Liver (tissue), 9 donors: ENCODE results near the gene CGNL1. TPM values are rescaled to one million over a fixed set of nuclear protein-coding genes. Genes with fewer than 3 reads are reported as not detected.

ENCODE experiments used
- DNase-seq: peaks from one replicate; pipeline ENCODE4 v3.0.0-alpha.2; 2017; ENCODE audit warnings: low spot score
- H3K27ac ChIP-seq, 2 donors: one replicate each; pipeline ENCODE4 v1.7.0; 2013; ENCODE audit warnings: inconsistent platforms in 2 of 2, low read length in 2 of 2, control low read depth in 1 of 2, low read depth in 1 of 2, mild to moderate bottlenecking in 1 of 2
- H3K27me3 ChIP-seq, 4 donors: one replicate each; pipeline versions ENCODE4 v1.6.1 to v1.7.0; 2013; ENCODE audit warnings: low read length in 3 of 4, inconsistent platforms in 1 of 4, mild to moderate bottlenecking in 1 of 4, moderate library complexity in 1 of 4; ENCODE audit not compliant: control insufficient read depth in 4 of 4, insufficient read depth in 4 of 4
- H3K36me3 ChIP-seq, 4 donors: one replicate each; pipeline versions ENCODE4 v1.6.1 to v1.7.0; 2013; ENCODE audit warnings: low read length in 3 of 4, mild to moderate bottlenecking in 3 of 4, low read depth in 1 of 4, moderate library complexity in 1 of 4; ENCODE audit not compliant: control insufficient read depth in 4 of 4, insufficient read depth in 3 of 4
- H3K4me1 ChIP-seq, 4 donors: one replicate each; pipeline versions ENCODE4 v1.6.1 to v1.7.0; 2013; ENCODE audit warnings: low read length in 3 of 4, mild to moderate bottlenecking in 3 of 4, moderate library complexity in 1 of 4; ENCODE audit not compliant: control insufficient read depth in 4 of 4, insufficient read depth in 4 of 4
- H3K4me3 ChIP-seq, 3 donors: one replicate each; pipeline versions ENCODE4 v1.6.1 to v1.7.0; 2013; ENCODE audit warnings: low read length in 3 of 3, control low read depth in 1 of 3, low read depth in 1 of 3, mild to moderate bottlenecking in 1 of 3
- H3K9ac ChIP-seq, 2 donors: one replicate each; pipeline ENCODE4 v1.7.0; 2013; ENCODE audit warnings: low read length in 2 of 2, mild to moderate bottlenecking in 2 of 2, moderate library complexity in 2 of 2, control low read depth in 1 of 2, low read depth in 1 of 2
- H3K9me3 ChIP-seq, 4 donors: one replicate each; pipeline versions ENCODE4 v1.6.1 to v1.7.0; 2013; ENCODE audit warnings: low read length in 3 of 4; ENCODE audit not compliant: control insufficient read depth in 4 of 4
- ATF3 ChIP-seq: IDR thresholded peaks from 2 replicates; pipeline ENCODE4 v1.6.1; 2016; ENCODE audit warnings: antibody characterized with exemption
- CTCF ChIP-seq: fragments of 150-350 bp; IDR thresholded peaks from 2 replicates; pipeline ENCODE4 v1.5.1; 2017; ENCODE audit warnings: improper control_type of control experiment, low read depth, low read length; ENCODE audit not compliant: missing input control
- EGR1 ChIP-seq, 2 donors: IDR thresholded peaks; 2 replicates each; pipeline ENCODE4 v1.6.1; 2016 to 2018; ENCODE audit warnings: antibody characterized with exemption in 2 of 2, low read depth in 2 of 2
- GABPA ChIP-seq, 2 donors: IDR thresholded peaks in 1 of 2; conservative IDR thresholded peaks in 1 of 2; 2 replicates each; pipeline ENCODE4 v1.6.1; 2016; ENCODE audit warnings: antibody characterized with exemption in 2 of 2, mild to moderate bottlenecking in 1 of 2, moderate library complexity in 1 of 2
- HNF4G ChIP-seq: IDR thresholded peaks from 2 replicates; pipeline ENCODE4 v1.6.1; 2016; ENCODE audit warnings: antibody characterized with exemption
- NR2F2 ChIP-seq: IDR thresholded peaks from 2 replicates; pipeline ENCODE4 v1.6.1; 2016; ENCODE audit warnings: antibody characterized with exemption
- RAD21 ChIP-seq, 2 donors: IDR thresholded peaks; 2 replicates each; pipeline ENCODE4 v1.6.1; 2016; ENCODE audit warnings: antibody characterized with exemption in 2 of 2, mild to moderate bottlenecking in 2 of 2
- RXRA ChIP-seq, 2 donors: IDR thresholded peaks; 2 replicates each; pipeline ENCODE4 v1.6.1; 2017 to 2018; ENCODE audit warnings: antibody characterized with exemption in 2 of 2, mild to moderate bottlenecking in 1 of 2
- SP1 ChIP-seq: IDR thresholded peaks from 2 replicates; pipeline ENCODE4 v1.6.1; 2018; ENCODE audit warnings: antibody characterized with exemption, mild to moderate bottlenecking
- TAF1 ChIP-seq: conservative IDR thresholded peaks from 2 replicates; pipeline ENCODE4 v1.6.1; 2016; ENCODE audit warnings: antibody characterized with exemption, mild to moderate bottlenecking
- YY1 ChIP-seq: IDR thresholded peaks from 2 replicates; pipeline ENCODE4 v1.6.1; 2016; ENCODE audit warnings: antibody characterized with exemption, mild to moderate bottlenecking
- ZBTB33 ChIP-seq: IDR thresholded peaks from 2 replicates; pipeline ENCODE4 v1.6.1; 2016; ENCODE audit warnings: antibody characterized with exemption
- WGBS: extraction: QIAGEN DNeasy Blood & Tissue Kit; methylation state at CpG from one replicate; pipeline ENCODE4 v1.1.7; 2013; 5-methylcytosine and 5-hydroxymethylcytosine counted together
- polyA plus RNA-seq, 2 donors: library from polyadenylated mRNA; stranded (reverse) in 1 of 2; unstranded in 1 of 2; fragments of 200-250 nt in 1 of 2; fragments of >200 nt in 1 of 2; fragmentation: Nextera tagmentation in 1 of 2; extraction: Ambion mirVana in 1 of 2; gene quantifications; one replicate each; pipeline versions ENCODE4 v1.2.1 to v1.2.3, GENCODE V29; 2013 to 2015
- total RNA-seq, 2 donors: library from RNA; depleted of rRNA; stranded (reverse); fragments of >200 nt; gene quantifications; one replicate each; pipeline ENCODE4 v1.2.3, GENCODE V29; 2014
- TF ChIP-seq, protein P1 (sequence below): IDR thresholded peaks from 2 replicates; pipeline ENCODE4 v1.6.1; 2016; ENCODE audit warnings: antibody characterized with exemption, mild to moderate bottlenecking
- donor health status: healthy.
- donor health status: healthy.
- donor health status: healthy.
- donor health status: healthy.
- donor health status: healthy.

The CGNL1 gene
- total and polyA plus RNA-seq, 4 donors: 12.0 to 31.9 (median 16.1) TPM

GRCh38 chr15:57586661-57587424 lies 210.5 kb downstream of the CGNL1 start:
- 55% methylated on average over 6 of the region's 6 CpGs for WGBS
- TF ChIP-seq SP1: no peak
- no peak for TF ChIP-seq CTCF
- TF ChIP-seq, protein P1, sequence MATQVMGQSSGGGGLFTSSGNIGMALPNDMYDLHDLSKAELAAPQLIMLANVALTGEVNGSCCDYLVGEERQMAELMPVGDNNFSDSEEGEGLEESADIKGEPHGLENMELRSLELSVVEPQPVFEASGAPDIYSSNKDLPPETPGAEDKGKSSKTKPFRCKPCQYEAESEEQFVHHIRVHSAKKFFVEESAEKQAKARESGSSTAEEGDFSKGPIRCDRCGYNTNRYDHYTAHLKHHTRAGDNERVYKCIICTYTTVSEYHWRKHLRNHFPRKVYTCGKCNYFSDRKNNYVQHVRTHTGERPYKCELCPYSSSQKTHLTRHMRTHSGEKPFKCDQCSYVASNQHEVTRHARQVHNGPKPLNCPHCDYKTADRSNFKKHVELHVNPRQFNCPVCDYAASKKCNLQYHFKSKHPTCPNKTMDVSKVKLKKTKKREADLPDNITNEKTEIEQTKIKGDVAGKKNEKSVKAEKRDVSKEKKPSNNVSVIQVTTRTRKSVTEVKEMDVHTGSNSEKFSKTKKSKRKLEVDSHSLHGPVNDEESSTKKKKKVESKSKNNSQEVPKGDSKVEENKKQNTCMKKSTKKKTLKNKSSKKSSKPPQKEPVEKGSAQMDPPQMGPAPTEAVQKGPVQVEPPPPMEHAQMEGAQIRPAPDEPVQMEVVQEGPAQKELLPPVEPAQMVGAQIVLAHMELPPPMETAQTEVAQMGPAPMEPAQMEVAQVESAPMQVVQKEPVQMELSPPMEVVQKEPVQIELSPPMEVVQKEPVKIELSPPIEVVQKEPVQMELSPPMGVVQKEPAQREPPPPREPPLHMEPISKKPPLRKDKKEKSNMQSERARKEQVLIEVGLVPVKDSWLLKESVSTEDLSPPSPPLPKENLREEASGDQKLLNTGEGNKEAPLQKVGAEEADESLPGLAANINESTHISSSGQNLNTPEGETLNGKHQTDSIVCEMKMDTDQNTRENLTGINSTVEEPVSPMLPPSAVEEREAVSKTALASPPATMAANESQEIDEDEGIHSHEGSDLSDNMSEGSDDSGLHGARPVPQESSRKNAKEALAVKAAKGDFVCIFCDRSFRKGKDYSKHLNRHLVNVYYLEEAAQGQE: no peak
- no peak for TF ChIP-seq HNF4G
- TF ChIP-seq YY1: no peak
- no peak for TF ChIP-seq TAF1
- no peak for TF ChIP-seq ATF3
- TF ChIP-seq GABPA (IDR thresholded peaks at IDR 0.05 in 1 of 2, conservative IDR thresholded peaks at IDR 0.05 in 1 of 2): no peak
- no peak for TF ChIP-seq RAD21 (IDR thresholded peaks at IDR 0.05)
- TF ChIP-seq NR2F2: no peak
- no peak for TF ChIP-seq EGR1 (IDR thresholded peaks at IDR 0.05; ENCODE audit: low read depth in 2 of 2)
- TF ChIP-seq RXRA (IDR thresholded peaks at IDR 0.05): no peak
- Histone ChIP-seq H3K36me3 (no peaks in the 10 kb centered on the region), H3K27me3 (peaks cover 0 to 2% (median 0%) of the 10 kb centered on the region in 4 donors), H3K4me1 (peaks cover 0 to 5% (median 3%) of the 10 kb centered on the region in 4 donors), H3K9me3 (peaks cover 5 to 10% (median 8%) of the 10 kb centered on the region in 4 donors), H3K9ac (no peak overlapping the region), H3K4me3 (no peak overlapping the region), H3K27ac (no peak overlapping the region)
- DNase-seq: no peak

DNA sequence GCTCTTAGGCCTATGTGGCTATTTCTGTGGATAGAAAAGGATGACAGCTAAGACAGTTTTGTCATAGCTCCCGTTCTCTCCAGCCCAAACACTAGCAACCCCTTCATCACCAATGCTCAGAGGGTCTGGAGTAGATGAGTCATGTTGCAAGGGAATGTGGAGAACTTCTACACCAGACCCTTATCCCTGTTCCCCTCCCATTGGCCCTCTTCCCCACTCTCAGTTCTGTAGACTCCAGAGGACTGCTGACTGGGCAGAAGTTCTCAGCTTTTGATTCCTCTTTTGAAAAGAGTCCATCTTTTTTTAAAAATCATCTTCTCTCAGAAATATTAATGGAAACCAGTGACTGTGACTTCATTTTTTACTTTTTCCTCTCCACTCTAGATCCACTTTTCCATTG lies 213.0 kb downstream of the CGNL1 start:
- no peak for DNase-seq
- no peak for TF ChIP-seq ZBTB33
- 85% methylated on average over 1 of the region's 1 CpG for WGBS
- H3K4me3 ChIP-seq: no peak overlapping the region
- no peaks in the 10 kb centered on the region for H3K36me3 ChIP-seq
- peaks cover 0 to 2% (median 0%) of the 10 kb centered on the region in 4 donors for H3K27me3 ChIP-seq
- no peak overlapping the region for H3K27ac ChIP-seq
- no peak overlapping the region for H3K9ac ChIP-seq
- peaks cover 0 to 5% (median 4%) of the 10 kb centered on the region in 4 donors for H3K4me1 ChIP-seq
- no peaks in the 10 kb centered on the region for H3K9me3 ChIP-seq
